ENCODE data around the gene UNC119B. TPM values are rescaled to one million over a fixed set of nuclear protein-coding genes. Genes with fewer than 3 reads are reported as not detected.
A peak's percentile ranks its signal among the peaks of the same experiment; 100 is the strongest.

The UNC119B gene
- total and polyA plus RNA-seq, 4 donors = 8.6 to 43.2 (median 25.7) TPM

DNA sequence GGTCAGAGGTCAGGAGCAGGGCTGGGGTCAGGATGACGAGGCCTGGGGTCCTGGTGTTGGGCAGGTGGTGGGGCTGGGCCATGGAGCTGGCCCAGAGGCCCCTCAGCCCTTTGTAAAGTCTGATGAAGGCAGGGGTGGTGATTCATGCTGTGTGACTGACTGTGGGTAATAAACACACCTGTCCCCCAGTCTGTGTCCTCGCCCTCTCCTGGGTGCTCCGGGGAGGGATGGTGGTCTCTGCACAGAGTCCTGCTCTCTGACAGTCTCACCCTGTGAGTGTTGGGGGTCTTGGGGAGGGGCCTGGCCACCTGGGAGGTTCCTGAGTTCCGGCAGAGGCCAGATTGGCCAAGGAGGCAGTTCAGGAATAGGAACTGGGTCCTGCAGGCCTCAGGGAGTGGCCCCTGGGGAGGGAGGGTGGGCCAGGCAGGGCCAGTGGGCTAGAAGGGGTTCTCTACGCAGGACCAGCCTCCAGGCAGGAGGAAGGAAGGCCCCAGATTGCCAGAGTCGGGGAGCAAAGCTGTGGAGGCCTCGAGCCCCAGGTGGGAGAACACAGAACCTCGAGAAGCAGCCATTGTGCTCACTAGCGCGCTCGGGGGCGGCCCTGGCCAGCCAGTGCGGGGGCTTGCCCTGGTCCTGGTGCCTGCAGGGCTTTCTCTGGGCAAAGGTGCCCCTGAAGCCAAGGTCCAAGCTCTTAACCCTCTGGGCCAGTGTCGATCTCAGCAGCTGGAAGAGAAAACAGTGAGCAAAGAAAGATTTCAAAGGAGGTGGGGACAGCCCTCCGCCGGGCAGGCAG, 29.8 kb downstream of the UNC119B start:
- Histone ChIP-seq H3K4me3 (no peak overlapping the region), H3K27me3 (ENCODE audit: control insufficient read depth in 3 of 3, insufficient read depth in 3 of 3, low read length in 2 of 3) (no peaks in the 10 kb centered on the region), H3K9ac (ENCODE audit: insufficient read depth in 1 of 2, low read length in 2 of 2) (no peak overlapping the region), H3K36me3 (ENCODE audit: control insufficient read depth in 4 of 4, insufficient read depth in 4 of 4, low read length in 4 of 4) (peaks cover 0 to 21% (median 0%) of the 10 kb centered on the region in 4 donors), H3K9me3 (ENCODE audit: control insufficient read depth in 4 of 4, insufficient read depth in 3 of 4, low read length in 3 of 4) (no peaks in the 10 kb centered on the region), H3K4me1 (ENCODE audit: control insufficient read depth in 5 of 5, insufficient read depth in 5 of 5, low read length in 5 of 5) (no peaks in the 10 kb centered on the region), H3K27ac (ENCODE audit: low read depth in 1 of 2, low read length in 1 of 2) (no peak overlapping the region)
- WGBS, 2 donors = 88 to 90% methylated on average over 16 of the region's 16 CpGs
- DNase-seq = no peak
- ATAC-seq (ENCODE audit: insufficient read depth, low FRiP score) = no peak
- no peak for TF ChIP-seq CTCF (IDR thresholded peaks at IDR 0.05; ENCODE audit: control extremely low read depth, extremely low read depth)

DNA sequence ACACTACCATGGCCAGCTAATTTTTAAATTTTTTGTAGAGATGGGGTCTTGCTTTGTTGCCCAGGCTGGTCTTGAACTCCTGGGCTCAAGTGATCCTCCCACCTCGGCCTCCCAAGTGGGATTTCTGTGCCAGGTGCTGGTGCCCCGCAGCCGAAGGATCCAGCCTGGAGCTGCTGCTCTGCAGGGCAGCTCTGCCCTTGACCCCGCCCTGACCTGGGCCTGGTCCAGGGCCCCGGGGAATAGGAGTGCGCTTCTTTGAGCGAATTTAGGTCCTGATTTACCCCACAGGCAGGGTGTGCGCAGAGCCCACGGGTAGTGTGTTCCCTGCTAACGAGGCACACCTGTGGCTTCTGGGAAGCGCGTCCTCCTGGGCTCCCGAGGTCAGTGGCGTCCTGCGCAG, 30.6 kb downstream of the UNC119B start:
- H3K27me3 ChIP-seq (ENCODE audit: control insufficient read depth in 3 of 3, insufficient read depth in 3 of 3, low read length in 2 of 3) = no peaks in the 10 kb centered on the region
- ATAC-seq (ENCODE audit: insufficient read depth, low FRiP score) (no peak), DNase-seq (no peak)
- H3K4me1 ChIP-seq (ENCODE audit: control insufficient read depth in 5 of 5, insufficient read depth in 5 of 5, low read length in 5 of 5) = no peaks in the 10 kb centered on the region
- H3K4me3 ChIP-seq = no peak overlapping the region
- H3K9me3 ChIP-seq (ENCODE audit: control insufficient read depth in 4 of 4, insufficient read depth in 3 of 4, low read length in 3 of 4) = no peaks in the 10 kb centered on the region
- H3K36me3 ChIP-seq (ENCODE audit: control insufficient read depth in 4 of 4, insufficient read depth in 4 of 4, low read length in 4 of 4) = peaks cover 0 to 21% (median 0%) of the 10 kb centered on the region in 4 donors
- WGBS, 2 donors = 90 to 92% methylated on average over 15 of the region's 15 CpGs
- H3K27ac ChIP-seq (ENCODE audit: low read depth in 1 of 2, low read length in 1 of 2) = no peak overlapping the region
- TF ChIP-seq CTCF (IDR thresholded peaks at IDR 0.05; ENCODE audit: control extremely low read depth, extremely low read depth) = no peak
- no peak overlapping the region for H3K9ac ChIP-seq (ENCODE audit: insufficient read depth in 1 of 2, low read length in 2 of 2)

GRCh38 chr12:120741476-120742421, 31.5 kb downstream of the UNC119B start:
- Histone ChIP-seq H3K27me3 (ENCODE audit: control insufficient read depth in 3 of 3, insufficient read depth in 3 of 3, low read length in 2 of 3) (no peaks in the 10 kb centered on the region), H3K27ac (ENCODE audit: low read depth in 1 of 2, low read length in 1 of 2) (no peak overlapping the region), H3K9ac (ENCODE audit: insufficient read depth in 1 of 2, low read length in 2 of 2) (no peak overlapping the region), H3K9me3 (ENCODE audit: control insufficient read depth in 4 of 4, insufficient read depth in 3 of 4, low read length in 3 of 4) (no peaks in the 10 kb centered on the region), H3K4me3 (no peak overlapping the region), H3K4me1 (ENCODE audit: control insufficient read depth in 5 of 5, insufficient read depth in 5 of 5, low read length in 5 of 5) (no peaks in the 10 kb centered on the region), H3K36me3 (ENCODE audit: control insufficient read depth in 4 of 4, insufficient read depth in 4 of 4, low read length in 4 of 4) (peaks cover 0 to 21% (median 0%) of the 10 kb centered on the region in 4 donors)
- WGBS, 2 donors = 81 to 82% methylated on average over 33 of the region's 33 CpGs
- ATAC-seq (ENCODE audit: insufficient read depth, low FRiP score) (no peak), DNase-seq (peak in 2 of 3 donors; percentile 20 to 29)
- no peak for TF ChIP-seq CTCF (IDR thresholded peaks at IDR 0.05; ENCODE audit: control extremely low read depth, extremely low read depth)
